Endothelial cell of umbilical vein (primary cell): Measurements from ENCODE around the gene HEBP1.

Experiments
- CTCF ChIP-seq, 2 donors: IDR thresholded peaks; 1 replicate in 1 of 2; 2 replicates in 1 of 2; pipeline ENCODE4 v1.5.1; 2011; ENCODE audit warnings: low read length in 2 of 2, mild to moderate bottlenecking in 2 of 2, moderate library complexity in 2 of 2, control low read depth in 1 of 2, inconsistent platforms in 1 of 2, low read depth in 1 of 2; ENCODE audit not compliant: insufficient read depth in 1 of 2; ENCODE audit errors: extremely low read depth in 1 of 2
- EZH2 ChIP-seq: IDR thresholded peaks from 2 replicates; pipeline ENCODE4 v1.6.1; 2012; ENCODE audit warnings: borderline replicate concordance, low read depth, mild to moderate bottlenecking, moderate library complexity, low read length, inconsistent platforms; ENCODE audit not compliant: severe bottlenecking
- MAX ChIP-seq: IDR thresholded peaks from 2 replicates; pipeline ENCODE4 v1.6.1; 2011; ENCODE audit not compliant: insufficient read depth, insufficient read length
- POLR2A ChIP-seq: IDR thresholded peaks from 2 replicates; pipeline ENCODE4 v1.6.1; 2012; ENCODE audit warnings: low read depth, mild to moderate bottlenecking, control low read depth, low read length
- POLR2AphosphoS5 ChIP-seq: IDR thresholded peaks from 2 replicates; pipeline ENCODE4 v1.6.1; 2012; ENCODE audit warnings: low read depth, mild to moderate bottlenecking, control low read depth, low read length, moderate library complexity; ENCODE audit not compliant: insufficient read depth

GRCh38 chr12:13005649-13006048, 5.6 kb upstream of the HEBP1 start:
- TF ChIP-seq CTCF (IDR thresholded peaks at IDR 0.05; ENCODE audit: extremely low read depth in 1 of 2, insufficient read depth in 1 of 2, low read depth in 1 of 2, low read length in 2 of 2) = no peak
- no peak for TF ChIP-seq POLR2A
- no peak for TF ChIP-seq EZH2
- TF ChIP-seq POLR2AphosphoS5 = no peak
- TF ChIP-seq MAX = no peak
